ENCODE results near the gene INHA. TPM values are rescaled to one million over a fixed set of nuclear protein-coding genes. Genes with fewer than 3 reads are reported as not detected.

INHA gene
- total RNA-seq, 4 donors from 2014 or later, result 0.50 to 1.1 (median 0.81) TPM; not detected in 1

- H3K36me3 ChIP-seq, result no peaks in the 10 kb centered on the region
- no peak overlapping the region for H3K27ac ChIP-seq
- H3K4me1 ChIP-seq, result no peaks in the 10 kb centered on the region
- no peaks in the 10 kb centered on the region for H3K9me3 ChIP-seq
- no peak for TF ChIP-seq POLR2A (IDR thresholded peaks at IDR 0.05)
- TF ChIP-seq, protein P1, sequence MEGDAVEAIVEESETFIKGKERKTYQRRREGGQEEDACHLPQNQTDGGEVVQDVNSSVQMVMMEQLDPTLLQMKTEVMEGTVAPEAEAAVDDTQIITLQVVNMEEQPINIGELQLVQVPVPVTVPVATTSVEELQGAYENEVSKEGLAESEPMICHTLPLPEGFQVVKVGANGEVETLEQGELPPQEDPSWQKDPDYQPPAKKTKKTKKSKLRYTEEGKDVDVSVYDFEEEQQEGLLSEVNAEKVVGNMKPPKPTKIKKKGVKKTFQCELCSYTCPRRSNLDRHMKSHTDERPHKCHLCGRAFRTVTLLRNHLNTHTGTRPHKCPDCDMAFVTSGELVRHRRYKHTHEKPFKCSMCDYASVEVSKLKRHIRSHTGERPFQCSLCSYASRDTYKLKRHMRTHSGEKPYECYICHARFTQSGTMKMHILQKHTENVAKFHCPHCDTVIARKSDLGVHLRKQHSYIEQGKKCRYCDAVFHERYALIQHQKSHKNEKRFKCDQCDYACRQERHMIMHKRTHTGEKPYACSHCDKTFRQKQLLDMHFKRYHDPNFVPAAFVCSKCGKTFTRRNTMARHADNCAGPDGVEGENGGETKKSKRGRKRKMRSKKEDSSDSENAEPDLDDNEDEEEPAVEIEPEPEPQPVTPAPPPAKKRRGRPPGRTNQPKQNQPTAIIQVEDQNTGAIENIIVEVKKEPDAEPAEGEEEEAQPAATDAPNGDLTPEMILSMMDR (IDR thresholded peaks at IDR 0.05), result no peak
- WGBS, 2 donors, result 88 to 89% methylated on average over 4 of the region's 4 CpGs
- no peaks in the 10 kb centered on the region for H3K27me3 ChIP-seq
- DNase-seq, result no peak
- intact Hi-C loops (cut with DNase I), result no loop called here
- no peak overlapping the region for H3K4me3 ChIP-seq (replicated peaks in 1 of 3)
Measured at GRCh38 chr2:219621935-219622334, 49.8 kb downstream of the INHA start.

- no peaks in the 10 kb centered on the region for H3K27me3 ChIP-seq
- no peaks in the 10 kb centered on the region for H3K36me3 ChIP-seq
- no peak overlapping the region for H3K27ac ChIP-seq
- DNase-seq, result no peak
- no peaks in the 10 kb centered on the region for H3K9me3 ChIP-seq
- 95 to 98% methylated on average over 2 of the region's 2 CpGs for WGBS, 2 donors
- TF ChIP-seq, protein P1 (IDR thresholded peaks at IDR 0.05), result no peak
- no peak for TF ChIP-seq POLR2A (IDR thresholded peaks at IDR 0.05)
- H3K4me3 ChIP-seq (replicated peaks in 1 of 3), result no peak overlapping the region
- H3K4me1 ChIP-seq, result no peaks in the 10 kb centered on the region
- intact Hi-C loops (cut with DNase I), result no loop called here
Measured at GRCh38 chr2:219622472-219622871, 50.4 kb downstream of the INHA start.

DNA sequence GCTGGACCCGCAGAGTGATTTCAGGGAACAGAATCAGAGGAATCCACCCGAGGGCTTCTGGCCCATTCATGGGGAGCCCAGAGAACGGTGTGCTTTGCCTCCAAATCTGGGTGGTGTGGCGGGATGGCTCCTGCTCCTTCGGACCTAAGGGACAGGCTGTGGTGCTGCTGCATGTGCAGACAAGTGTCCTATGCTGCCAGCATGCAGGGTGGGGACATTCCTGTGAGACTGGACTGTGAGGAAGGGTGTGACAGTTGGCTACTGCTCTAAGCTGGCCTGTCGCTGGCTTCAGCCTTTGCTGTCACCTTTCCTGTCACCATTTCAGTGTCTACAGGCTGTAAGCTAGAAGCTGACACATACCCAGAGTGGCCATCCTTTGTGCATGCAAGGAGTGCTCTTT lies 52.5 kb downstream of the INHA start:
- Histone ChIP-seq H3K9me3 (no peaks in the 10 kb centered on the region), H3K27me3 (no peaks in the 10 kb centered on the region), H3K4me1 (peaks cover 5 to 7% of the 10 kb centered on the region in 2 donors), H3K36me3 (no peaks in the 10 kb centered on the region), H3K27ac (no peak overlapping the region), H3K4me3 (replicated peaks in 1 of 3) (no peak overlapping the region)
- TF ChIP-seq, protein P1 (IDR thresholded peaks at IDR 0.05), result no peak
- TF ChIP-seq POLR2A (IDR thresholded peaks at IDR 0.05), result no peak
- intact Hi-C loops (cut with DNase I), result no loop called here
- no peak for DNase-seq
- WGBS, 2 donors, result 85 to 97% methylated on average over 5 to 6 of the region's 6 CpGs

DNA sequence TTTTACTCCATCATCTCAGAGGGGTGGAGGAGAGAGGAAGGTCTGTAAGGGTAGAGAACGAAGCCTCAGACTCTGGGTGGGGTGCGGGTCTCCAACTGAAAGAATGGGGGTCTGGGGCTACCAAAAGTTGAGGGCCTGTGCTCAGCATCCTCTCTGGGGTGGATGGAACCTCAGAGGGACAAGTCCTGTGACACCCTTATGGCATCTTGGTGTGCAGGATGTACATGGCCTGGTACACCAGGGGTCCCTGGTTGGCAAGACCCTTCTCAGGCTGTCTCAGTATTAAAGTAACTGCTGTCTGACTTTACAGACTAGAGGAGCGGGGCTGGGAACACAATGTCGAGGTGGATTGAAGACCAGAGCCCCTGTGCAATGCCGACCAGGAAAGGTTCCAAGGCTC lies 53.1 kb downstream of the INHA start:
- 73 to 92% methylated on average over 5 of the region's 5 CpGs for WGBS, 2 donors
- Histone ChIP-seq H3K4me3 (replicated peaks in 1 of 3) (no peak overlapping the region), H3K9me3 (no peaks in the 10 kb centered on the region), H3K4me1 (peaks cover 5 to 7% of the 10 kb centered on the region in 2 donors), H3K27me3 (no peaks in the 10 kb centered on the region), H3K36me3 (no peaks in the 10 kb centered on the region), H3K27ac (no peak overlapping the region)
- intact Hi-C loops (cut with DNase I), result no loop called here
- no peak for DNase-seq
- no peak for TF ChIP-seq POLR2A (IDR thresholded peaks at IDR 0.05)
- TF ChIP-seq, protein P1 (IDR thresholded peaks at IDR 0.05), result no peak

Small RNA genes lying within 50 kb of the gene (microRNA-seq; reads per million reads assigned to microRNA genes)
- not detected for gene MIR3132

Small RNA genes lying within 50 kb of the gene (small RNA-seq; reads per million reads assigned to genes)
- gene MIR3132 (not detected), gene RN7SKP213 (not detected)

Other genes with a start within 250 kb of the INHA start
- gene RESP18, start 239.6 kb upstream of the INHA start, total RNA-seq, result not detected
- 10 to 100 TPM; 35.9 to 49.5 (median 41.6) TPM for gene DNPEP, start 184.4 kb upstream of the INHA start, total RNA-seq
- gene DES, start 153.9 kb upstream of the INHA start, total RNA-seq, result 10 to 100 TPM; 26.7 to 54.4 (median 28.7) TPM
- gene SPEG, start 137.5 kb upstream of the INHA start, total RNA-seq, result 1 to 10 TPM; 1.9 to 3.5 (median 3.3) TPM
- 10 to 100 TPM; 26.5 to 50.6 (median 42.6) TPM for gene GMPPA, start 73.4 kb upstream of the INHA start, total RNA-seq
- not detected for gene ASIC4, start 57.8 kb upstream of the INHA start, total RNA-seq
- 100 to 1,000 TPM in 3 of 4 donors, 10 to 100 TPM in 1; 57.2 to 194 (median 141) TPM for gene CHPF, start 28.5 kb upstream of the INHA start, total RNA-seq
- gene TMEM198, start 28.3 kb upstream of the INHA start, total RNA-seq, result 10 to 100 TPM in 1 of 4 donors, 1 to 10 TPM in 3; 4.6 to 10.9 (median 5.4) TPM
- gene OBSL1, start 771 bp upstream of the INHA start, total RNA-seq, result 100 to 1,000 TPM; 142 to 200 (median 170) TPM
- gene STK11IP, start 25.5 kb downstream of the INHA start, total RNA-seq, result 10 to 100 TPM; 14.6 to 25.0 (median 19.7) TPM
- gene SLC4A3, start 55.3 kb downstream of the INHA start, total RNA-seq, result 1 to 10 TPM; 1.2 to 3.2 (median 2.8) TPM

Measured in thyroid gland (tissue), 4 donors.